ENCODE measurements around the gene ARHGAP15. TPM values are rescaled to one million over a fixed set of nuclear protein-coding genes. Genes with fewer than 3 reads are reported as not detected.

ARHGAP15 gene
- polyA plus RNA-seq, 2 donors: 0.69 to 1.1 TPM

- Histone ChIP-seq H3K4me3 (ENCODE audit: low read depth in 1 of 2, low read length in 2 of 2) (no peak overlapping the region), H3K27ac (ENCODE audit: low read depth in 2 of 2, low read length in 1 of 2) (no peak overlapping the region), H3K9me3 (ENCODE audit: control insufficient read depth in 2 of 2, insufficient read depth in 1 of 2, low read depth in 1 of 2, low read length in 1 of 2) (no peaks in the 10 kb centered on the region), H3K27me3 (ENCODE audit: control insufficient read depth in 1 of 2, insufficient read depth in 2 of 2, low read length in 2 of 2) (no peaks in the 10 kb centered on the region), H3K4me1 (ENCODE audit: control insufficient read depth in 2 of 2, insufficient read depth in 2 of 2, low read length in 1 of 2) (no peaks in the 10 kb centered on the region), H3K36me3 (ENCODE audit: control insufficient read depth in 2 of 2, insufficient read depth in 2 of 2, low read length in 1 of 2) (no peaks in the 10 kb centered on the region)
- WGBS, 2 donors: 44 to 76% methylated on average over 1 of the region's 1 CpG
Observed at GRCh38 chr2:143140864-143141661, 11.8 kb downstream of the ARHGAP15 start.

- Histone ChIP-seq H3K36me3 (ENCODE audit: control insufficient read depth in 2 of 2, insufficient read depth in 2 of 2, low read length in 1 of 2) (no peaks in the 10 kb centered on the region), H3K27ac (ENCODE audit: low read depth in 2 of 2, low read length in 1 of 2) (no peak overlapping the region), H3K27me3 (ENCODE audit: control insufficient read depth in 1 of 2, insufficient read depth in 2 of 2, low read length in 2 of 2) (no peaks in the 10 kb centered on the region), H3K4me1 (ENCODE audit: control insufficient read depth in 2 of 2, insufficient read depth in 2 of 2, low read length in 1 of 2) (no peaks in the 10 kb centered on the region), H3K9me3 (ENCODE audit: control insufficient read depth in 2 of 2, insufficient read depth in 1 of 2, low read depth in 1 of 2, low read length in 1 of 2) (no peaks in the 10 kb centered on the region), H3K4me3 (ENCODE audit: low read depth in 1 of 2, low read length in 2 of 2) (no peak overlapping the region)
- WGBS, 2 donors: 53 to 61% methylated on average over 2 of the region's 2 CpGs
Observed at GRCh38 chr2:143142598-143142997, 13.4 kb downstream of the ARHGAP15 start.

GRCh38 chr2:143144813-143145455 is 15.7 kb downstream of the ARHGAP15 start:
- H3K36me3 ChIP-seq (ENCODE audit: control insufficient read depth in 2 of 2, insufficient read depth in 2 of 2, low read length in 1 of 2): no peaks in the 10 kb centered on the region
- no peaks in the 10 kb centered on the region for H3K9me3 ChIP-seq (ENCODE audit: control insufficient read depth in 2 of 2, insufficient read depth in 1 of 2, low read depth in 1 of 2, low read length in 1 of 2)
- no peaks in the 10 kb centered on the region for H3K27me3 ChIP-seq (ENCODE audit: control insufficient read depth in 1 of 2, insufficient read depth in 2 of 2, low read length in 2 of 2)
- no peak overlapping the region for H3K4me3 ChIP-seq (ENCODE audit: low read depth in 1 of 2, low read length in 2 of 2)
- H3K27ac ChIP-seq (ENCODE audit: low read depth in 2 of 2, low read length in 1 of 2): no peak overlapping the region
- 97 to 100% methylated on average over 3 of the region's 3 CpGs for WGBS, 2 donors
- H3K4me1 ChIP-seq (ENCODE audit: control insufficient read depth in 2 of 2, insufficient read depth in 2 of 2, low read length in 1 of 2): no peaks in the 10 kb centered on the region

- 58 to 63% methylated on average over 1 of the region's 1 CpG for WGBS, 2 donors
- H3K9me3 ChIP-seq (ENCODE audit: control insufficient read depth in 2 of 2, insufficient read depth in 1 of 2, low read depth in 1 of 2, low read length in 1 of 2): no peaks in the 10 kb centered on the region
- no peaks in the 10 kb centered on the region for H3K4me1 ChIP-seq (ENCODE audit: control insufficient read depth in 2 of 2, insufficient read depth in 2 of 2, low read length in 1 of 2)
- no peaks in the 10 kb centered on the region for H3K27me3 ChIP-seq (ENCODE audit: control insufficient read depth in 1 of 2, insufficient read depth in 2 of 2, low read length in 2 of 2)
- no peak overlapping the region for H3K27ac ChIP-seq (ENCODE audit: low read depth in 2 of 2, low read length in 1 of 2)
- no peaks in the 10 kb centered on the region for H3K36me3 ChIP-seq (ENCODE audit: control insufficient read depth in 2 of 2, insufficient read depth in 2 of 2, low read length in 1 of 2)
- H3K4me3 ChIP-seq (ENCODE audit: low read depth in 1 of 2, low read length in 2 of 2): no peak overlapping the region
Observed at GRCh38 chr2:143146366-143146765, 17.1 kb downstream of the ARHGAP15 start.

- WGBS, 2 donors: 84 to 88% methylated on average over 7 of the region's 7 CpGs
- Histone ChIP-seq H3K4me1 (ENCODE audit: control insufficient read depth in 2 of 2, insufficient read depth in 2 of 2, low read length in 1 of 2) (no peaks in the 10 kb centered on the region), H3K4me3 (ENCODE audit: low read depth in 1 of 2, low read length in 2 of 2) (no peak overlapping the region), H3K36me3 (ENCODE audit: control insufficient read depth in 2 of 2, insufficient read depth in 2 of 2, low read length in 1 of 2) (no peaks in the 10 kb centered on the region), H3K27me3 (ENCODE audit: control insufficient read depth in 1 of 2, insufficient read depth in 2 of 2, low read length in 2 of 2) (no peaks in the 10 kb centered on the region), H3K9me3 (ENCODE audit: control insufficient read depth in 2 of 2, insufficient read depth in 1 of 2, low read depth in 1 of 2, low read length in 1 of 2) (no peaks in the 10 kb centered on the region), H3K27ac (ENCODE audit: low read depth in 2 of 2, low read length in 1 of 2) (no peak overlapping the region)
Observed at GRCh38 chr2:143146815-143147530, 17.8 kb downstream of the ARHGAP15 start.

GRCh38 chr2:143148011-143148410 is 18.8 kb downstream of the ARHGAP15 start:
- H3K27me3 ChIP-seq (ENCODE audit: control insufficient read depth in 1 of 2, insufficient read depth in 2 of 2, low read length in 2 of 2): no peaks in the 10 kb centered on the region
- no peaks in the 10 kb centered on the region for H3K36me3 ChIP-seq (ENCODE audit: control insufficient read depth in 2 of 2, insufficient read depth in 2 of 2, low read length in 1 of 2)
- no peak overlapping the region for H3K27ac ChIP-seq (ENCODE audit: low read depth in 2 of 2, low read length in 1 of 2)

GRCh38 chr2:143148757-143149156 is 19.5 kb downstream of the ARHGAP15 start:
- no peaks in the 10 kb centered on the region for H3K4me1 ChIP-seq (ENCODE audit: control insufficient read depth in 2 of 2, insufficient read depth in 2 of 2, low read length in 1 of 2)
- H3K4me3 ChIP-seq (ENCODE audit: low read depth in 1 of 2, low read length in 2 of 2): no peak overlapping the region
- no peaks in the 10 kb centered on the region for H3K36me3 ChIP-seq (ENCODE audit: control insufficient read depth in 2 of 2, insufficient read depth in 2 of 2, low read length in 1 of 2)
- WGBS, 2 donors: 71 to 83% methylated on average over 5 of the region's 5 CpGs
- no peaks in the 10 kb centered on the region for H3K27me3 ChIP-seq (ENCODE audit: control insufficient read depth in 1 of 2, insufficient read depth in 2 of 2, low read length in 2 of 2)
- H3K27ac ChIP-seq (ENCODE audit: low read depth in 2 of 2, low read length in 1 of 2): no peak overlapping the region
- no peaks in the 10 kb centered on the region for H3K9me3 ChIP-seq (ENCODE audit: control insufficient read depth in 2 of 2, insufficient read depth in 1 of 2, low read depth in 1 of 2, low read length in 1 of 2)

More at GRCh38 chr2:143148011-143148410, 18.8 kb downstream of the ARHGAP15 start:
- no peaks in the 10 kb centered on the region for H3K4me1 ChIP-seq (ENCODE audit: control insufficient read depth in 2 of 2, insufficient read depth in 2 of 2, low read length in 1 of 2)
- no peaks in the 10 kb centered on the region for H3K9me3 ChIP-seq (ENCODE audit: control insufficient read depth in 2 of 2, insufficient read depth in 1 of 2, low read depth in 1 of 2, low read length in 1 of 2)
- no peak overlapping the region for H3K4me3 ChIP-seq (ENCODE audit: low read depth in 1 of 2, low read length in 2 of 2)

- no peaks in the 10 kb centered on the region for H3K4me1 ChIP-seq (ENCODE audit: control insufficient read depth in 2 of 2, insufficient read depth in 2 of 2, low read length in 1 of 2)
- H3K36me3 ChIP-seq (ENCODE audit: control insufficient read depth in 2 of 2, insufficient read depth in 2 of 2, low read length in 1 of 2): no peaks in the 10 kb centered on the region
- H3K9me3 ChIP-seq (ENCODE audit: control insufficient read depth in 2 of 2, insufficient read depth in 1 of 2, low read depth in 1 of 2, low read length in 1 of 2): no peaks in the 10 kb centered on the region
- no peak overlapping the region for H3K27ac ChIP-seq (ENCODE audit: low read depth in 2 of 2, low read length in 1 of 2)
- 65 to 71% methylated on average over 4 of the region's 4 CpGs for WGBS, 2 donors
- H3K4me3 ChIP-seq (ENCODE audit: low read depth in 1 of 2, low read length in 2 of 2): no peak overlapping the region
- no peaks in the 10 kb centered on the region for H3K27me3 ChIP-seq (ENCODE audit: control insufficient read depth in 1 of 2, insufficient read depth in 2 of 2, low read length in 2 of 2)
Observed at GRCh38 chr2:143150287-143150686, 21.1 kb downstream of the ARHGAP15 start.

GRCh38 chr2:143151111-143151752 is 22.0 kb downstream of the ARHGAP15 start:
- WGBS, 2 donors: 85 to 91% methylated on average over 1 of the region's 1 CpG

More at GRCh38 chr2:143151111-143151752, 22.0 kb downstream of the ARHGAP15 start:
- H3K36me3 ChIP-seq (ENCODE audit: control insufficient read depth in 2 of 2, insufficient read depth in 2 of 2, low read length in 1 of 2): no peaks in the 10 kb centered on the region
- no peaks in the 10 kb centered on the region for H3K4me1 ChIP-seq (ENCODE audit: control insufficient read depth in 2 of 2, insufficient read depth in 2 of 2, low read length in 1 of 2)
- no peaks in the 10 kb centered on the region for H3K9me3 ChIP-seq (ENCODE audit: control insufficient read depth in 2 of 2, insufficient read depth in 1 of 2, low read depth in 1 of 2, low read length in 1 of 2)
- H3K27me3 ChIP-seq (ENCODE audit: control insufficient read depth in 1 of 2, insufficient read depth in 2 of 2, low read length in 2 of 2): no peaks in the 10 kb centered on the region
- H3K4me3 ChIP-seq (ENCODE audit: low read depth in 1 of 2, low read length in 2 of 2): no peak overlapping the region
- H3K27ac ChIP-seq (ENCODE audit: low read depth in 2 of 2, low read length in 1 of 2): no peak overlapping the region
